Measurements from ENCODE around the gene RPA3. TPM values are rescaled to one million over a fixed set of nuclear protein-coding genes. Genes with fewer than 3 reads are reported as not detected.

The RPA3 gene
- total RNA-seq, 3 donors from 2014 or later = 23.2 to 38.4 (median 28.7) TPM

DNA sequence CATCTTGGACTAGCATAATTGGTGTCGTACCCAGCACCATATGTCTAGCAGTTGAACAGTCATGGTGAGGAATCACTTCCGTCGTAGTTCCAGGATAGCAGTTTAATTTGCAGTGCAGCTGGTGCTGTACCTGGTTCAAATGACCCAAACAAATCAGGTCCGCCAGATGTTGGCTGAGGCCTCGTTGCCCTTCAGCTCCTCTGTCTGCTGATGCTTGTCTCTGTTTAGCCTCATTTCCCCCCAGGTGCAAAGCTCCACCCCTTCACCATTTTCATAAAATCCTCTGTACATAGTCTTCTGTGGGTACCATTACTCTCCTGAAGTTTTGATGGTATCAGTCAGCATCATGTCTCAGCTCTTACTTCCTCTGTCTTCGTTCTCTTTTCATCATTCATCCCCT lies 42.7 kb downstream of the RPA3 start:
- no peaks in the 10 kb centered on the region for H3K4me1 ChIP-seq (ENCODE audit: low read depth)
- no peak overlapping the region for H3K4me3 ChIP-seq
- TF ChIP-seq CTCF (IDR thresholded peaks at IDR 0.05) = no peak
- no peaks in the 10 kb centered on the region for H3K36me3 ChIP-seq (ENCODE audit: low read depth)
- ATAC-seq (no peak), DNase-seq (no peak)
- H3K9me3 ChIP-seq = no peaks in the 10 kb centered on the region
- intact Hi-C loops (cut with DNase I, micrococcal nuclease) = no loop called here

DNA sequence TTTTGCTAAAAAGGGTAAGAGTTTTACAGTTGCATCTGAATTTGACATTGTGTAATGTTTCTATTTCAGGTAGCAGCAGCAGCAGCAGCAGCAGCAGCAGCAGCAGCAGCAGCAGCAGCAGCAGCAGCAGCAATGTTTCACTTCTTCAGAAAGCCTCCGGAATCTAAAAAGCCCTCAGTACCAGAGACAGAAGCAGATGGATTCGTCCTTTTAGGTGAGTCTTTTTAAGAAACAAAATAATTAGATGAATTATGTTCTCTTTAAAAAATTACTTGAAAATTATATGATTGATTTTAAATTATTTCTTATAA lies 45.2 kb downstream of the RPA3 start:
- ATAC-seq = no peak
- H3K9me3 ChIP-seq = no peaks in the 10 kb centered on the region
- no peaks in the 10 kb centered on the region for H3K36me3 ChIP-seq (ENCODE audit: low read depth)
- H3K4me1 ChIP-seq (ENCODE audit: low read depth) = no peaks in the 10 kb centered on the region
- TF ChIP-seq CTCF (IDR thresholded peaks at IDR 0.05) = no peak
- DNase-seq = no peak
- intact Hi-C loops (cut with DNase I, micrococcal nuclease) = no loop called here
- H3K4me3 ChIP-seq = no peak overlapping the region

DNA sequence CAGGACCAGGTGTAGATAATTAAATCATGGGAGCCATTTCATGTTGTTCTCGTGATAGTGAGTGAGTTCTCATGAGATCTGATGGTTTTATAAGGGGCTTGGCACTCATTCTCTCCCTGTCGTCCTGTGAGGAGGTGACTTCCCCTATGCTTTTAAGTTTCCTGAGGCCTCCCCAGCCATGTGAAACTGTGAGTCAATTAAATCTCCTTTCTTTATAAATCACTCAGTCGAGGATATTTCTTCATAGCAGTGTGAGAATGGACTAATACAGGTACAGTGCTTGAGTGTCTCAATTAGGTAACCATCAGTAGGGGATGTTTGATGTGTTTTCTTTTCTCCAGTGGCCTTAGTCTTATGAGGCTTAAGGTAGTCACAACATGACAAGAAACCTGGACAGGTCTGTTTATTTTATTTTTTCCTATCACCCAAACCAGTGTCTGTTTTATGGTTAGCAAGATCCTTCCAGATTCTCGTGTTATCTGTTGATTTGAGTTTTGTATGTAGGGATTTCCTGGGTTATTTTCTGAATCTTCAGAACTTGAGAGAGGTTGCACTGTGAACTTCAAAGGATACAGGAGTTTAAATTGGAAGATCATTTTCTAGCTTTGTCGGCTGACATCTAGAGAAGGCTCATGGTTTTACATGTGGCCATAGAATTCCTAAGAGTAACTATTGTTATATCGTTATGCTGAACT lies 45.7 kb downstream of the RPA3 start:
- intact Hi-C loops (cut with DNase I, micrococcal nuclease) = no loop called here
- DNase-seq (no peak), ATAC-seq (no peak)
- Histone ChIP-seq H3K36me3 (ENCODE audit: low read depth) (no peaks in the 10 kb centered on the region), H3K4me1 (ENCODE audit: low read depth) (no peaks in the 10 kb centered on the region), H3K4me3 (no peak overlapping the region), H3K9me3 (no peaks in the 10 kb centered on the region)
- no peak for TF ChIP-seq CTCF (IDR thresholded peaks at IDR 0.05)

DNA sequence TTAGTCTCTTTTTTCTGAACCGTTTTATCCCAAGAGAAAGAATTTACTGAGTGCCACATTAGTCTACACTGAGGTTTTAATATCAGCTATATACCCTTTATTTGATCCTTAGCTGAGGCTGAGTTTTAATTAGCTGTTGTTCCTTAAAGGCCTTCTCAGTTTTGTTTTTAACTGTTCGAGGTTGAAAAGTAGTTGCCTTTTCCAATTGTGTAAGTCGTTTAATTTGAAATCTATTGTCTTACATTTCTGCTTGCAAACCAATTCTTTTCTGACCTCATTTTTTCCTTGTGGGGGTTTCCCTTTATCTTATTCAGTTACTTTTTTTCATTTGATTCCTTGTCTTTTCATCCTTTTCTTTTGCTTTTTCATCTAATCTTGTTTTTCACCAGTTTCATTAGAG lies 47.0 kb downstream of the RPA3 start:
- ATAC-seq (no peak), DNase-seq (no peak)
- H3K36me3 ChIP-seq (ENCODE audit: low read depth) = no peaks in the 10 kb centered on the region
- H3K4me3 ChIP-seq = no peak overlapping the region
- intact Hi-C loops (cut with DNase I, micrococcal nuclease) = no loop called here
- no peaks in the 10 kb centered on the region for H3K4me1 ChIP-seq (ENCODE audit: low read depth)
- no peaks in the 10 kb centered on the region for H3K9me3 ChIP-seq
- no peak for TF ChIP-seq CTCF (IDR thresholded peaks at IDR 0.05)

- Histone ChIP-seq H3K36me3 (ENCODE audit: low read depth) (no peaks in the 10 kb centered on the region), H3K9me3 (no peaks in the 10 kb centered on the region), H3K4me3 (no peak overlapping the region), H3K4me1 (ENCODE audit: low read depth) (no peaks in the 10 kb centered on the region)
- no peak for DNase-seq
- ATAC-seq = no peak
- TF ChIP-seq CTCF (IDR thresholded peaks at IDR 0.05) = no peak
- intact Hi-C loops (cut with DNase I, micrococcal nuclease) = no loop called here
Observed at GRCh38 chr7:7670490-7670889, 47.9 kb downstream of the RPA3 start.

DNA sequence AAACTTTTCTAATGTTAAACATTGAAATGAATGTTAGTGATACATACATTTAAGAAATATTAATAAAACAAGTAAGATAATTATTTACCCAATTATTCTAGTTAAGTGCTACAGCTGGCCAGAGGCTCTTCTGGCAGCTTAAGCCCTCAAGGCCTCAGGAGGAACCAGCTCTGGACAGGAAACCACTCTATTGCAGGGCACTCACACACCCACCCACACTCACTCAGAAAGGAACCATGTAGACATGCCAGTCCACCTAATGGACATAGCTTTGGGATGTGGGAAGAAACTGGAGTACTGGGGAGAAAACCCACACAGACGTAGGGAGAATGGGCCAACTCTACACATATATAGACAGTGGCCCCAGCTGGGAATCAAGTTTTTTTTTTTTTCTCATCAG lies 49.7 kb downstream of the RPA3 start:
- Histone ChIP-seq H3K4me1 (ENCODE audit: low read depth) (no peaks in the 10 kb centered on the region), H3K9me3 (no peaks in the 10 kb centered on the region), H3K4me3 (no peak overlapping the region), H3K36me3 (ENCODE audit: low read depth) (no peaks in the 10 kb centered on the region)
- no peak for DNase-seq
- intact Hi-C loops (cut with DNase I, micrococcal nuclease) = no loop called here
- no peak for TF ChIP-seq CTCF (IDR thresholded peaks at IDR 0.05)
- ATAC-seq = no peak

Measured in mucosa of descending colon (tissue), 3 donors.